Measurements from ENCODE around the gene CCNF. TPM values are rescaled to one million over a fixed set of nuclear protein-coding genes. Genes with fewer than 3 reads are reported as not detected.

Gene CCNF, protein sequence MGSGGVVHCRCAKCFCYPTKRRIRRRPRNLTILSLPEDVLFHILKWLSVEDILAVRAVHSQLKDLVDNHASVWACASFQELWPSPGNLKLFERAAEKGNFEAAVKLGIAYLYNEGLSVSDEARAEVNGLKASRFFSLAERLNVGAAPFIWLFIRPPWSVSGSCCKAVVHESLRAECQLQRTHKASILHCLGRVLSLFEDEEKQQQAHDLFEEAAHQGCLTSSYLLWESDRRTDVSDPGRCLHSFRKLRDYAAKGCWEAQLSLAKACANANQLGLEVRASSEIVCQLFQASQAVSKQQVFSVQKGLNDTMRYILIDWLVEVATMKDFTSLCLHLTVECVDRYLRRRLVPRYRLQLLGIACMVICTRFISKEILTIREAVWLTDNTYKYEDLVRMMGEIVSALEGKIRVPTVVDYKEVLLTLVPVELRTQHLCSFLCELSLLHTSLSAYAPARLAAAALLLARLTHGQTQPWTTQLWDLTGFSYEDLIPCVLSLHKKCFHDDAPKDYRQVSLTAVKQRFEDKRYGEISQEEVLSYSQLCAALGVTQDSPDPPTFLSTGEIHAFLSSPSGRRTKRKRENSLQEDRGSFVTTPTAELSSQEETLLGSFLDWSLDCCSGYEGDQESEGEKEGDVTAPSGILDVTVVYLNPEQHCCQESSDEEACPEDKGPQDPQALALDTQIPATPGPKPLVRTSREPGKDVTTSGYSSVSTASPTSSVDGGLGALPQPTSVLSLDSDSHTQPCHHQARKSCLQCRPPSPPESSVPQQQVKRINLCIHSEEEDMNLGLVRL
- 1 to 10 TPM; 3.5 to 7.5 TPM for total RNA-seq
- polyA plus RNA-seq, result 1 to 10 TPM; 2.0 to 2.2 TPM
- long read RNA-seq, donor 1, partial matches to known transcripts, result 6 of 7 reads
- long read RNA-seq, donor 1, other reads (novel, unspliced or antisense), result 0 of 7 reads
- long read RNA-seq, donor 2, full-length matches to known transcripts, result 2 of 2 reads
- long read RNA-seq, donor 2, partial matches to known transcripts, result 0 of 2 reads
- long read RNA-seq, donor 2, other reads (novel, unspliced or antisense), result 0 of 2 reads
- long read RNA-seq, donor 3, result 0 reads
- long read RNA-seq, donor 4, result 0 reads
- long read RNA-seq, donor 5, full-length matches to known transcripts, result 4 of 4 reads
- long read RNA-seq, donor 5, partial matches to known transcripts, result 0 of 4 reads
- long read RNA-seq, donor 5, other reads (novel, unspliced or antisense), result 0 of 4 reads

DNA sequence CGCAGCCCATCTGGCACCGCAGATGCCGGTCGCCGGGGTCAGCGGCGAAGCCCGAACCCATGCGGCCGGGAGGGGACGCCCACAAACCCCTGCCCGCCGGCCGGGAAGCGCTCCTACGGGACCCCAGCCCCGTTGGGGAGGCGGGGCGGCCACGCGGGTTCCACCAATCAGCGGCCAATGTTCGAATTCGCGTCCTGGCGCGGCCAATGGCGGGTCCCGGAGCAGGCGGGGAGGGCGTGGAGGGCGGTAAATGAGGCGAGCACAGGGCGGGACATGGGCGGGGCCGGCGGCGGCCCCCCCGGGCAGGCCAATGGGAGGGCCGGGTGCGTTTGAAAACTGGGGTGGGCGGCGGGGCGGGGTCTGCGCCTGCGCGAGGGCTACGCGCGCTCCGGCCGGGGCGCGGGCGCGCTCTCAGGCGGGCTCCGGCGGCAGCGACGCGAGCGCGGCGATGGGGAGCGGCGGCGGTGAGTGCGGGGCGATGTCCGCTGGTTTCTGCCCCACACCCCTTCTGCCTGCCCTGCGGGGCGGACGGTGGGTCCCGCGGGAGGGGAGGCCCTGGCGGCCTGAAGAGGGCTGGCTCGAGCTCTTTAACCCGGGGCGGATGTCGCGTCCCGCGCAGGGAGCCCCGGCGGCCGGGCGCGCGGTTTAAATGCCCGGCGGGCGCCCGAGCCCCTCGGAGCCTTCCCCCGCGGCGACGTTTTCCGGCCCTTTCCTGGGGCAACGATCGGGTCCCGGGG lies at the start of gene CCNF:
CCNF (plus strand) TSS at position 414 of the 737 bp plus-strand sequence; CDS start at position 449, 35 bp downstream.
- peak; percentile 99 for ATAC-seq (ENCODE audit: insufficient read depth, low FRiP score)
- 1% methylated on average over 61 to 103 of the region's 103 CpGs for WGBS, 2 donors
- peak within 1 kb of the TSS; percentile 6 to 74 for H3K27ac ChIP-seq (ENCODE audit: low read depth in 1 of 2, low read length in 1 of 2)

DNA sequence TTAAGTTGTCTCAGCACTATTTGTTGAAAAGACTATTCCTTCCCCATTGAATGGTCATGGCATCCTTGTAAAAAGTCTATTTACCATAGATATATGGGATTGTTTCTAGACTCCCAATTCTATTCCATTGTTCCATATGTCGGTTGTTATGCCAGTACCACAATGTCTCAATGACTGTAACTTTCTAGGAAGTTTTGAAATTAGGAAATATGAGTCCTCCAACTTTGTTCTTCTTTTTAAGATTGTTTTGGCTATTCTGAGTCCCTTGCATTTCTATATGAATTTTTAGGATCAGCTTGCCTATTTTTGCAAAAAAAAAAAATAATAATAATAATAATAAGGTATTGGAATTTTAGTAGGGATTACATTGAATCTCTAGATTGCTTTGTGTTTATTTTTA lies 45.7 kb upstream of the CCNF start:
- no peak for ATAC-seq (ENCODE audit: insufficient read depth, low FRiP score)
- Histone ChIP-seq H3K9ac (ENCODE audit: insufficient read depth in 1 of 2, low read length in 2 of 2) (no peak overlapping the region), H3K4me3 (no peak overlapping the region), H3K36me3 (ENCODE audit: control insufficient read depth in 4 of 4, insufficient read depth in 4 of 4, low read length in 4 of 4) (no peaks in the 10 kb centered on the region), H3K27ac (ENCODE audit: low read depth in 1 of 2, low read length in 1 of 2) (no peak overlapping the region), H3K9me3 (ENCODE audit: control insufficient read depth in 4 of 4, insufficient read depth in 3 of 4, low read length in 3 of 4) (no peaks in the 10 kb centered on the region), H3K4me1 (ENCODE audit: control insufficient read depth in 5 of 5, insufficient read depth in 5 of 5, low read length in 5 of 5) (no peaks in the 10 kb centered on the region), H3K27me3 (ENCODE audit: control insufficient read depth in 3 of 3, insufficient read depth in 3 of 3, low read length in 2 of 3) (peaks cover 0 to 3% (median 0%) of the 10 kb centered on the region in 3 donors)
- WGBS, 2 donors, result 46 to 83% methylated on average over 1 of the region's 1 CpG
- TF ChIP-seq, protein P1, sequence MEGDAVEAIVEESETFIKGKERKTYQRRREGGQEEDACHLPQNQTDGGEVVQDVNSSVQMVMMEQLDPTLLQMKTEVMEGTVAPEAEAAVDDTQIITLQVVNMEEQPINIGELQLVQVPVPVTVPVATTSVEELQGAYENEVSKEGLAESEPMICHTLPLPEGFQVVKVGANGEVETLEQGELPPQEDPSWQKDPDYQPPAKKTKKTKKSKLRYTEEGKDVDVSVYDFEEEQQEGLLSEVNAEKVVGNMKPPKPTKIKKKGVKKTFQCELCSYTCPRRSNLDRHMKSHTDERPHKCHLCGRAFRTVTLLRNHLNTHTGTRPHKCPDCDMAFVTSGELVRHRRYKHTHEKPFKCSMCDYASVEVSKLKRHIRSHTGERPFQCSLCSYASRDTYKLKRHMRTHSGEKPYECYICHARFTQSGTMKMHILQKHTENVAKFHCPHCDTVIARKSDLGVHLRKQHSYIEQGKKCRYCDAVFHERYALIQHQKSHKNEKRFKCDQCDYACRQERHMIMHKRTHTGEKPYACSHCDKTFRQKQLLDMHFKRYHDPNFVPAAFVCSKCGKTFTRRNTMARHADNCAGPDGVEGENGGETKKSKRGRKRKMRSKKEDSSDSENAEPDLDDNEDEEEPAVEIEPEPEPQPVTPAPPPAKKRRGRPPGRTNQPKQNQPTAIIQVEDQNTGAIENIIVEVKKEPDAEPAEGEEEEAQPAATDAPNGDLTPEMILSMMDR (IDR thresholded peaks at IDR 0.05; ENCODE audit: control extremely low read depth, extremely low read depth), result no peak
- DNase-seq, result no peak

More for the DNA sequence above, at the start of gene CCNF:
- H3K9me3 ChIP-seq (ENCODE audit: control insufficient read depth in 4 of 4, insufficient read depth in 3 of 4, low read length in 3 of 4), result no peaks in the 10 kb centered on the region
- no peaks in the 10 kb centered on the region for H3K27me3 ChIP-seq (ENCODE audit: control insufficient read depth in 3 of 3, insufficient read depth in 3 of 3, low read length in 2 of 3)
- H3K4me1 ChIP-seq (ENCODE audit: control insufficient read depth in 5 of 5, insufficient read depth in 5 of 5, low read length in 5 of 5), result peaks cover 0 to 18% (median 8%) of the 10 kb centered on the region in 5 donors
- TF ChIP-seq, protein P1 (IDR thresholded peaks at IDR 0.05; ENCODE audit: control extremely low read depth, extremely low read depth), result no peak
- H3K4me3 ChIP-seq, result peak within 1 kb of the TSS; percentile 69
- peaks cover 0 to 19% (median 9%) of the 10 kb centered on the region in 4 donors for H3K36me3 ChIP-seq (ENCODE audit: control insufficient read depth in 4 of 4, insufficient read depth in 4 of 4, low read length in 4 of 4)
- DNase-seq, result peak; percentile 97 to 99 (median 99)
- peak within 1 kb of the TSS in 1 of 2 donors; percentile 53 for H3K9ac ChIP-seq (ENCODE audit: insufficient read depth in 1 of 2, low read length in 2 of 2)

DNA sequence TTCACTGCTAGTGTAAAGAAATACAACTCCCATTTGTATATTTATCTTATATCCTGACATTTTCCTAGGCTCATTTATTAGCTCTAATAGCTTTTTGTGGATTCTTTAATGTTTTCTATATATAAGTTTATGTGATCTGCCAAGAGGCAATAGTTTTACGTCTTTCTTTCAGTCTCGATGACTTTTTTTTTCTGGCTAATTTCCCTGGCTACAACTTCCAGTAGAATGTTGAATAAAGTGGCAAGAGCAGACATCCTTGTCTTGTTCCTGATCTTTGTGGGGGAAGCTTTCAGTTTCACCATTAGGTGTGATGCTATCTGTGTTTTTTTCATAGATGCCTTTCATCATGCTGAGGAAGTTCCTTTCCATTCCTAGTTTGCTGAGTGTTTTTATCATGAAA lies 44.8 kb upstream of the CCNF start:
- Histone ChIP-seq H3K4me3 (no peak overlapping the region), H3K27me3 (ENCODE audit: control insufficient read depth in 3 of 3, insufficient read depth in 3 of 3, low read length in 2 of 3) (no peaks in the 10 kb centered on the region), H3K4me1 (ENCODE audit: control insufficient read depth in 5 of 5, insufficient read depth in 5 of 5, low read length in 5 of 5) (no peaks in the 10 kb centered on the region), H3K9ac (ENCODE audit: insufficient read depth in 1 of 2, low read length in 2 of 2) (no peak overlapping the region), H3K27ac (ENCODE audit: low read depth in 1 of 2, low read length in 1 of 2) (no peak overlapping the region), H3K9me3 (ENCODE audit: control insufficient read depth in 4 of 4, insufficient read depth in 3 of 4, low read length in 3 of 4) (peaks cover 0 to 5% (median 2%) of the 10 kb centered on the region in 4 donors), H3K36me3 (ENCODE audit: control insufficient read depth in 4 of 4, insufficient read depth in 4 of 4, low read length in 4 of 4) (no peaks in the 10 kb centered on the region)
- ATAC-seq (ENCODE audit: insufficient read depth, low FRiP score) (no peak), DNase-seq (no peak)
- TF ChIP-seq, protein P1 (IDR thresholded peaks at IDR 0.05; ENCODE audit: control extremely low read depth, extremely low read depth), result no peak
- WGBS, 2 donors, result 24 to 51% methylated on average over 2 of the region's 2 CpGs
